Activated CD8-positive, alpha-beta memory T cell treated with anti-CD3 and anti-CD28 coated beads for 1 hour (primary cell): Measurements from ENCODE around the gene MT1F.
"Not testable (repeated sequence)": the region's sequence is repeated elsewhere in the genome, so short reads cannot be mapped to it uniquely, and the experiment has no call there.

Source experiments
- DNase-seq, 2 donors: peaks; one replicate each; pipeline ENCODE4 v3.0.0-alpha.2; 2020; ENCODE audit warnings: low read depth in 1 of 2; ENCODE audit errors: extremely low read depth in 1 of 2

The MT1F gene

DNA sequence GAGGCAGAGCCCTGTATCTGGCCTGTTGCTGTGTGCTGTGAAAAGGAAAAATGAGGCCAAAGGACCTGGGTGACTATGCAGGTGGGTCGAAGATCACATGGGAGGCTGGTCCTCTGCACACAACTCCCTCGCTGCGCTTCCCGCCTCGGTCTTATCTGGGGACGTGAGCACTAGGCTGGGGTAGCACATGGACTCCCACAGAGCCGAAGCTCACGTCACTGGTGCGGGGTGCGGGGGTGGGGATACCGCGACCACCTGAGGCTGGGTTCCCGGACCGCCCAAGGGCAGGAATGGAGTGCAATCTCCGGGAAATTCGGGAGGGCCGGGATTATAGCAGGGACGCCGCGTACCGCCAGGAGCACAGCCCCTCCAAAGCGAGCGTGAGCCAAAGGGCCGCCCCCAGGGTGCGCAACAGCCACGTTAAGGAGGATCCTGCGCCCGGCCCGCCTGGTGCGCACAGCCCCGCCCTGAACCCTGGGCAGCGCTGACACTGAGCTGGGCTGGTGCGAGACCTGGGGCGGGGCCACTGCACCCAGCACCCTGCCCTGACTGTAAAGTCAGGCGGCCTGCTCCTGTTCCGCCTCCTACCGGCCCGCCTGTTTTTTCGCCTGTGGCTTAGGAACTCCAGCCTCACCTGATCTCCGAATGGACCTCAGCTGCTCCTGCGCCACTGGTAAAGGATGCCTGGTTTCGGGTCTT, 14.5 kb upstream of the MT1F start:
- DNase-seq, result peak; percentile 42 to 57

DNA sequence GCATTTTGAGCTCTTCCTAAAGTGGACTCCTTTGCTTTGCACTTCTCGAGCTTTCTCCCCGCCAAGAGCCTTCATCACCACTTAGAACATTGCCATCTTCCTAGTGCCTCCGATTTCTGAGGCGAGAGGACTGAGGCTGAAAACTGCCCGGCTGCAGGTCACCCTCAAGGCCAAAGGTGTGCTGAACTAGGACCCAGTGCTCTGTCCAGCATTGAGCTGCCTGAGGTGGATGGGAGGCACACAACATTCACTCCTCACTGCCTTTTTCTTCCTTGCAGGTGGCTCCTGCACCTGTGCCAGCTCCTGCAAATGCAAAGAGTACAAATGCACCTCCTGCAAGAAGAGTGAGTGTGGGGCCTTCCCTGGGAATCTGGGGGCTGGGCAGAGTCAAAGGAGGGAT, 13.9 kb upstream of the MT1F start:
- no peak for DNase-seq

GRCh38 chr16:56645311-56645710, 12.4 kb upstream of the MT1F start:
- DNase-seq, result no peak

DNA sequence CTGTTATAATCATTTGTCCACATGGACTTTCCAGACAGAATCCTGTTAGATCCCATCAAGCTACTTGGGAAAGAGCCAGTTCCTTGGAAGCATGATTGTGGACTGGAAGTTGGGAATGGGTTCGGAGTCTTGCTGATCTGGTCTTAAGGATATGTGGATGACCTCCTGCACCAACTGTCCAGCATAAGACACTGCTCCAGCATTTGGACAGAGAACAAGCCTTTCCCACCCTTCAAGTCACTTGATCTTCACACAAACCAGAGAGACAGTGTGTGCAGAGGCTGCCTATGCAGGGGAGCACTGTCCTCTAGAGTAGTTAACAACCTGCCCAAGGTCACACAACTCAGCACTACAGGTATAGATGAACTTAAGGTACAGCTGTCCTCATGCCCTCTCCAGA, 11.9 kb upstream of the MT1F start:
- no peak for DNase-seq

- DNase-seq, result no peak
Measured at GRCh38 chr16:56647641-56648431, 9.9 kb upstream of the MT1F start.

DNA sequence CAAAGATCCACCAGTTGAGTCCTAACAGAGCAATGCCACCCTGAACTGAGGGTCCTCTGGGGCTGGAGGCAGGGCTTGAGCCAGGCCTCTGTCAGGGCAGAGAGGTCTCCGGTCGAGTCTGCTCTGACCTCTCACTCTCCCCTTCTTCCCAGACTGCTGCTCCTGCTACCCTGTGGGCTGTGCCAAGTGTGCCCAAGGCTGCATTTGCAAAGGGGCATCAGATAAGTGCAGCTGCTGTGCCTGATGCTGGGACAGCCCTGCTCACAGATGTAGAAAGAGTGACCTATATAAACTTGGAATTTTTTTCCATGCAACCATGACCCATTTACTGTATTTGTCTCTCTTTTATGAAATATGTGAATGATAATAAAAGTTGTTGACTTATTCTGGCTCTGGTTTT, 8.5 kb upstream of the MT1F start:
- no peak for DNase-seq

DNA sequence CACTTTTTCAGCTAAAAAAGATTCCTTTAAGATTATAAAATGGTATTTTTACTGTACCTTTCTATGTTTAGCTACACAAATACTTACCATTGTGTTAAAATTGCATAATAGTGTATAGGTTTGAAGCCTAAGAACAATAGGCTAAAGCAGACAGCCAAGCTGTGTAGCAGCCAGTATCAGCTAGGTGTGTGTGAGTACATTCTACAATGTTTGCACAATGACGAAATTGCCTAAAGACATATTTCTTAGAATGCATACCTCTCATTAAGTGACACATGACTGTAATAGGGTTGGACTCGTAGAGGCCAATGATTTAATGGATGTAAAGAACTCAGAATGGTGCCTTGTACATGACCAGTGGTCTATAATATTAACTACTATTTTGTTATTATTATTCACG, 7.9 kb upstream of the MT1F start:
- no peak for DNase-seq

GRCh38 chr16:56651586-56651985, 6.2 kb upstream of the MT1F start, which contains the start of gene MT1B:
Gene MT1B (plus strand): TSS chr16:56651886. CDS start chr16:56651954, 68 bp downstream.
- DNase-seq, result no peak

- DNase-seq, result no peak
Measured at GRCh38 chr16:56652600-56652999, 5.2 kb upstream of the MT1F start.

DNA sequence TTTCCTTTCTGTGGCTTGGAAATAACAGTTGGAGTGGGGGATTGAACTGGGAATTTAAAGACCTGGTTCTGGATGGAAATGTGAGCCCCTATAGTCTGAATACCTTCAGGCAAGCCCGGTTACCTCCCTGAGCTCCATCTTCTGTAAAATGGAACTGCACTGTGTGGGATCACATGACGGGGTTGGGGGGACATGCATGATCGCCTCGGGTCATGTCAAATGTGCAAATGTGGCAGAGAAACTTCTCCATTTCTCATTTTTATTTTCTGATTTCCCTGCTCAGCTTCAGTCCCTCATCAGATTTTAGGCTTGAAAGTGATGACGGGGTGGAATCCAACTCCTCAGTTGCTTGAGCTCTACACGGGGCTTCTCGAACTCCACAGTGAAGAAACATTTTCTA, 4.5 kb upstream of the MT1F start:
- DNase-seq, result no peak

GRCh38 chr16:56658327-56658875, 642 bp downstream of the MT1F start:
- DNase-seq, result no peak

DNA sequence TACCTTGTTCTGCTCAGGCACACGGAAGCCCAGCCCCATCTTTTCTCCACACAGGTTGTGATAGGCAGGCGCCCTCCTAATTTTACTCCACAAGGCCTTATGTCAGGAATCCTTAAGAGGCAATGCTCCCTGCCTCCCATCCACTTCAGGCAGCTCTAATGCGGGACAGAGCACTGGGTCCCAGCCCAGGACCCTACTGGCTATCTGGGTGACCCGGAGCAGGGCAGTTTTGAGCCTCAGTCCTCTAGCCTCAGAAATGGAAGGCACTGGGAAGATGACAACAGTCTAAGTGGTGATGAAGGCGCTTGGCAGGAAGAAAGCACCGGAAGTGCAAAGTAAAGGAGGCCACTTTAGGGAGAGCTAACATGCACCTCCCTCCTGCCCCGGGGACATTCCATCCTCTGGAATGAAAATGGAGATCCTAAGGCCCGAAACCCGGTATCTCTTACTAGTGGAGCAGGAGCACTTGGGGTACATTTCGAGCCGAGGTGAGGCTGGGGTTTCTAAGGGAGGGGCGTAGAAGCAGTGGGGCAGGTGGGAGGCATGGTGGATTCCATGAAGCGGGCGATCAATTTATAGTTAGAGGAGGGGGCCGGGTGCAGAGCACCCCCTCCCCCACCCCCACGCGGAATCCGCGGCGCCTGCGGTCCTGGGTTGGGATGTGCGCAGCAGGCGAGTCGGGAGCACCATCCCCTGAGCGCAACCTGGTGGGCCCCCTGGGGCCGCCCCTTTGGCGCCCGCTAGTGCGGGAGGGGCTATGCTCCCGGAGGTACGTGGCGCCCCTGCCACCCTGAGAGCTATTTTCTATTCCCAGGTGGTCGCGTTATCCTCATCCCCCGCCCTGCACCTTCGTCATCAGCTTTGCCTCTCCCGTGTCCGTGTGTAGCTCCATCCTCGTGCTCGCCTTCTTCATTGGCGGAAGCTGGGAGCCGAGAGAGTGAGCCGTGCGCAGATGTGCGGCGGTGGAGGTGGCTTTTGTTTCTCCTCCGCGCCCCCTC, 4.9 kb downstream of the MT1F start:
- no peak for DNase-seq

GRCh38 chr16:56664506-56664905, 6.7 kb downstream of the MT1F start:
- DNase-seq, result no peak

DNA sequence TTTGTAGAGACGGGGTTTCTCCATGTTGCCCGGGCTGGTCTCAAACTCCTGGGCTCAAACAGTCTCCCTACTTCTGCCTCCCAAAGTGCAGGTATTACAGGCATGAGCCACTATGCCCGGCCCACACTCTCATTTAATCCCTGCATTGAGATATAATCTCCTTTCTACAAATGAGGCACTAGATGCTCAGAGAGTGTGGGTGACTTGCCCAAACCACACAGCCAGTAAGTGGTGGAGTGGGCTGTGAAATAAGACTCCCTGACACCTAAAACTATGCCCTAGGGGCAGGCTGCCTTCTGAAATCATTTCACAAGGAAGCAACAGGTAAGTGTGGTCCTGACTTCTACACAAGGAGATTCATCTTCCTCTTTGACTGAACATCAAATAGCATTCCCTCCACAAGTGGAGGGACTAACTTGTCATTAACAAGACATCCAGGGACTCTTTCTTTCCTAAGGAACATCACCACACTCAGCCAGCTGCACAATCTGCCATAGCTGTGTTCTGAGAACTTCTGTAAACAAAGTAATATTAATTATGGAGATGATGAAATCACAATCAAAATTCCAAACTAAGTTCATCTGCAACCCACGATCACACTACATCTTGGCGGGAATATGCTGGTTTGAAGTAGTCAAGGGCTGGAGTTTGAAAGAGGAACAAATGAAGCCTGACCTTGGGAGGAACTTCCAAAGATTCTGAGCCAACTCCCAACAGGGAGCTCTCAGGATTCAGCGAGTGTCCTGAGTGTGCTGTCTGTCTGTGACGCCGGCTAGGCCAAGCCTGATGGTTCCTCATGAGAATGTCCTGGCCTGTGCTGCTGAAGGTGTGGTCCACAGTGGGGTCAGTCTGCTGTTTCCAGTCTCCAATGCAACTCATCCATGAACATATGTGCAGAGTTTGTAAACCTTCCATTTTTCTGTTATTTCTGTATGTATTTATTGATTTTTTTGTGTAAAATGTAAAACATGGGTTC, 7.8 kb downstream of the MT1F start:
- not testable (repeated sequence) for DNase-seq

DNA sequence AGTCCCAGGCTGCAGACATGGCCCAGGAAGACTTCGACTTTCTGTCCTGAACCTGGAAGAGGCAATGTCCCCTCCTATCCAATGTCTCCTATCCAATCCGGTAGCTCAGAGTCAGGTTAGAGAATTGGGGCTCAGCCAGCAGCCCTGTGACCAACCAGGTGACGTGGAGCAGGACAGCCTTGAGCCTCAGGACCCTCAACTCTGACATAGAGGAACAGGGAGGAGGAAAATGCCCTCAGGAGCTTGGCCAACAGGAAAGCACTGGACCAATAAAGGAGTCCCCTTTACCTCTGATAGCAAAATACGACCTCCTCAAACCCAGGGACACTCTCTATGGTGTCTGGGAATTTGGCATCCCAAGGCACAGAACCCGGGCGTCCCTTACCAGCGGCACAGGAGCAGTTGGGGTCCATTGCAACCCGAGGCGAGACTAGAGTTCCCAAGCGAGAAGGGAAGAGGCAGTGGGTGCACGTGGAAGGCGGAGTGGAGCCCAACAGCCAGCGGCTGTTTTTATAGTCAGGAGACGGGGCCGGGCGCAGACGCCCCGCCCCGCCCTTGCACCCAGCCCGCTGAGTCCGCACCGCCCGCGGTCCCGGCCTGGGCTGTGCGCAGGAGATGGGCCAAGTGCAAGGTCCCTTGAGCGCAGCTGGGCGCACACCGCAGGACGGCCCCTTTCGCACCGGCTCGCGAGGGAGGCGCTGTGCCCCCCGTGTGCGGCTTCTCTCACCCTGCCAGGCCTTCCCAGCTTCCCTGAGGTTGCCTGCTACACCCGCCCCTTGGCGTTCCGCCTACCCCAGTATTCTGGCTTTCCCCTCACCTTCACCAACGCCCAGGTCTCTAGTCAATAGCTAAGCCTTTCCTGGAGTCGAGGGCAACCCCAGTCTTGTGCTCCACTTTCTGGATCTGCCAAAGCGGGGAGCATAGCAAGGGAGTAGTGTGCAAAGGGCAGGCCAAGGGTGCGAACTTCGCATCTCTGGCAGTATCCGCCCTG, 10.1 kb downstream of the MT1F start, which contains the start of gene MT1G:
Gene MT1G (minus strand): TSS at position 485 of the 991 bp plus-strand sequence. CDS start 72 bp downstream, at position 413.
- DNase-seq, result no peak

GRCh38 chr16:56669005-56669839, 11.5 kb downstream of the MT1F start, which contains the start of gene MT1H:
Gene MT1H (plus strand): TSS chr16:56669814. CDS start chr16:56669885, 71 bp downstream.
- DNase-seq, result no peak
